WTC11 (cell line): Measurements from ENCODE around the gene RARA.

Experiments used
- FOXJ3 ChIP-seq: sonication (generic); formaldehyde crosslinking; IDR thresholded peaks from 2 replicates; pipeline ENCODE4 v1.9.0; 2021; ENCODE audit warnings: missing genetic modification reagents, mild to moderate bottlenecking, borderline replicate concordance
- NR3C1 ChIP-seq: sonication (generic); formaldehyde crosslinking; conservative IDR thresholded peaks from 2 replicates; pipeline ENCODE4 v1.8.1; 2023; ENCODE audit warnings: low read depth, mild to moderate bottlenecking, missing genetic modification reagents
- SMAD4 ChIP-seq: sonication (generic); formaldehyde crosslinking; IDR thresholded peaks from 2 replicates; pipeline ENCODE4 v1.8.0; 2022; ENCODE audit warnings: mild to moderate bottlenecking, missing genetic modification reagents
- SP1 ChIP-seq: sonication (generic); formaldehyde crosslinking; conservative IDR thresholded peaks from 2 replicates; pipeline ENCODE4 v1.8.1; 2022; ENCODE audit warnings: missing genetic modification reagents
- TCF7 ChIP-seq: sonication (generic); formaldehyde crosslinking; IDR thresholded peaks from 2 replicates; pipeline ENCODE4 v1.8.0; 2022; ENCODE audit warnings: mild to moderate bottlenecking, low read depth, missing genetic modification reagents, moderate library complexity
- ZNF219 ChIP-seq: sonication (generic); formaldehyde crosslinking; IDR thresholded peaks from 2 replicates; pipeline ENCODE4 v1.8.0; 2023; ENCODE audit warnings: missing genetic modification reagents, mild to moderate bottlenecking, borderline replicate concordance
- TF ChIP-seq, protein P1 (sequence below): fragments of 200-600 bp; IDR thresholded peaks from 2 replicates; pipeline ENCODE4 v1.8.0; 2022; ENCODE audit warnings: antibody characterized with exemption
- TF ChIP-seq, protein P2 (sequence below): sonication (generic); formaldehyde crosslinking; IDR thresholded peaks from 2 replicates; pipeline ENCODE4 v1.8.0; 2022; ENCODE audit warnings: missing genetic modification reagents
- TF ChIP-seq, protein P3 (sequence below): sonication (generic); formaldehyde crosslinking; conservative IDR thresholded peaks from 2 replicates; pipeline ENCODE4 v1.8.1; 2022; ENCODE audit warnings: mild to moderate bottlenecking, missing genetic modification reagents

DNA sequence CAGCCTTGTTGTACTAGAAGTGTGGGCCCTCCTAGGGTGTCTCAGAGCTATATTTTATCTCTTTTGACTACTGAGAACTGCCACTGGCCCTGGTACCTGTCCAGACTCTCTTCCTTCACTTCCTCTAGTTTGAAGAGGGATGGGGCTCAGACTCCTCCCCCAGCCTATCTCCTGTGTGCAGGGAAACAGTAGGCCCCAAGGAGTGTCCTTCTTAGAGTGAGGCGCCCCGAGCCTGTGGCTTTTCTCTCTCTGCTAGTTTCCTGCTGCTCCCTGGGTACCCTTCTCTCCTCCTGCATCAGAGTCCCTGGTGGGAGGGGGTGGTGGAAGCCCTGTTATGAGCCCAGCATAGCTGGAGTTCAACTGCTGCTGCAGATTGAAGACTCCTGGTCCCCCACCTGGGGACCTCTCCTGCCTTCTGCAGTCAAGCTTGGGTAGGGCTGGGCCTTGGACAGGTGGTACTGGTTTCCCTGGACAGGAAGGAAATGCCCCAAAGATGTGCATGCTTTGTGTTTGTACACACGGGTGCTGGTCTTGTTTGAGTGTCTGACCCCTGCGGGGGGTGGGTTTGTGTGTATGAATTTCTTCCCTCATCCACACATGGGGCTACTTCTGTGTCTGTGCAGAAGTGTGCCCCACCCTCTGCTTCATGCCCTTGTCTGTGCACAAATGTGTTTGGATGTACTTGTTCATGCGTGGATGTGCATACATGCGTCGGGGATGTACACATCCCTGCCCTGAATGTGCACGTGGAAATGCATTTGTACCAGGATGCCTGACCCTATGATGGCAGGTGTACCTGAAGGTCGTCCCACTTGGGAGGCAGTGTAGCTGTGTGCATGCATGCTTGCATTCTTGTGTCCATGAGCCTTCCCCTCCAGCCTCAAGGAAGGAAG, 6.9 kb downstream of the RARA start:
- TF ChIP-seq, protein P1, sequence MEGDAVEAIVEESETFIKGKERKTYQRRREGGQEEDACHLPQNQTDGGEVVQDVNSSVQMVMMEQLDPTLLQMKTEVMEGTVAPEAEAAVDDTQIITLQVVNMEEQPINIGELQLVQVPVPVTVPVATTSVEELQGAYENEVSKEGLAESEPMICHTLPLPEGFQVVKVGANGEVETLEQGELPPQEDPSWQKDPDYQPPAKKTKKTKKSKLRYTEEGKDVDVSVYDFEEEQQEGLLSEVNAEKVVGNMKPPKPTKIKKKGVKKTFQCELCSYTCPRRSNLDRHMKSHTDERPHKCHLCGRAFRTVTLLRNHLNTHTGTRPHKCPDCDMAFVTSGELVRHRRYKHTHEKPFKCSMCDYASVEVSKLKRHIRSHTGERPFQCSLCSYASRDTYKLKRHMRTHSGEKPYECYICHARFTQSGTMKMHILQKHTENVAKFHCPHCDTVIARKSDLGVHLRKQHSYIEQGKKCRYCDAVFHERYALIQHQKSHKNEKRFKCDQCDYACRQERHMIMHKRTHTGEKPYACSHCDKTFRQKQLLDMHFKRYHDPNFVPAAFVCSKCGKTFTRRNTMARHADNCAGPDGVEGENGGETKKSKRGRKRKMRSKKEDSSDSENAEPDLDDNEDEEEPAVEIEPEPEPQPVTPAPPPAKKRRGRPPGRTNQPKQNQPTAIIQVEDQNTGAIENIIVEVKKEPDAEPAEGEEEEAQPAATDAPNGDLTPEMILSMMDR = no peak
- TF ChIP-seq SMAD4 (CRISPR knock-in tag) (no peak), SP1 (CRISPR knock-in tag) (no peak), ZNF219 (CRISPR knock-in tag) (no peak), FOXJ3 (no peak), TCF7 (no peak), NR3C1 (no peak)
- TF ChIP-seq, protein P2, sequence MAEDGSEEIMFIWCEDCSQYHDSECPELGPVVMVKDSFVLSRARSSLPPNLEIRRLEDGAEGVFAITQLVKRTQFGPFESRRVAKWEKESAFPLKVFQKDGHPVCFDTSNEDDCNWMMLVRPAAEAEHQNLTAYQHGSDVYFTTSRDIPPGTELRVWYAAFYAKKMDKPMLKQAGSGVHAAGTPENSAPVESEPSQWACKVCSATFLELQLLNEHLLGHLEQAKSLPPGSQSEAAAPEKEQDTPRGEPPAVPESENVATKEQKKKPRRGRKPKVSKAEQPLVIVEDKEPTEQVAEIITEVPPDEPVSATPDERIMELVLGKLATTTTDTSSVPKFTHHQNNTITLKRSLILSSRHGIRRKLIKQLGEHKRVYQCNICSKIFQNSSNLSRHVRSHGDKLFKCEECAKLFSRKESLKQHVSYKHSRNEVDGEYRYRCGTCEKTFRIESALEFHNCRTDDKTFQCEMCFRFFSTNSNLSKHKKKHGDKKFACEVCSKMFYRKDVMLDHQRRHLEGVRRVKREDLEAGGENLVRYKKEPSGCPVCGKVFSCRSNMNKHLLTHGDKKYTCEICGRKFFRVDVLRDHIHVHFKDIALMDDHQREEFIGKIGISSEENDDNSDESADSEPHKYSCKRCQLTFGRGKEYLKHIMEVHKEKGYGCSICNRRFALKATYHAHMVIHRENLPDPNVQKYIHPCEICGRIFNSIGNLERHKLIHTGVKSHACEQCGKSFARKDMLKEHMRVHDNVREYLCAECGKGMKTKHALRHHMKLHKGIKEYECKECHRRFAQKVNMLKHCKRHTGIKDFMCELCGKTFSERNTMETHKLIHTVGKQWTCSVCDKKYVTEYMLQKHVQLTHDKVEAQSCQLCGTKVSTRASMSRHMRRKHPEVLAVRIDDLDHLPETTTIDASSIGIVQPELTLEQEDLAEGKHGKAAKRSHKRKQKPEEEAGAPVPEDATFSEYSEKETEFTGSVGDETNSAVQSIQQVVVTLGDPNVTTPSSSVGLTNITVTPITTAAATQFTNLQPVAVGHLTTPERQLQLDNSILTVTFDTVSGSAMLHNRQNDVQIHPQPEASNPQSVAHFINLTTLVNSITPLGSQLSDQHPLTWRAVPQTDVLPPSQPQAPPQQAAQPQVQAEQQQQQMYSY (CRISPR knock-in tag) = no peak
- TF ChIP-seq, protein P3, sequence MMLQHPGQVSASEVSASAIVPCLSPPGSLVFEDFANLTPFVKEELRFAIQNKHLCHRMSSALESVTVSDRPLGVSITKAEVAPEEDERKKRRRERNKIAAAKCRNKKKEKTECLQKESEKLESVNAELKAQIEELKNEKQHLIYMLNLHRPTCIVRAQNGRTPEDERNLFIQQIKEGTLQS (CRISPR knock-in tag) = no peak
